NCI-H226 (cell line): ENCODE data around the gene JMJD6.
A peak's percentile ranks its signal among the peaks of the same experiment; 100 is the strongest.

Experiments used
- DNase-seq: peaks from one replicate; pipeline ENCODE4 v3.0.0-alpha.2; 2015

JMJD6 gene

GRCh38 chr17:76697702-76698465 is 28.5 kb downstream of the JMJD6 start:
- DNase-seq = no peak

- no peak for DNase-seq
Measured at GRCh38 chr17:76696763-76697701, 29.4 kb downstream of the JMJD6 start.

GRCh38 chr17:76695059-76695831 is 31.2 kb downstream of the JMJD6 start:
- DNase-seq = no peak

DNA sequence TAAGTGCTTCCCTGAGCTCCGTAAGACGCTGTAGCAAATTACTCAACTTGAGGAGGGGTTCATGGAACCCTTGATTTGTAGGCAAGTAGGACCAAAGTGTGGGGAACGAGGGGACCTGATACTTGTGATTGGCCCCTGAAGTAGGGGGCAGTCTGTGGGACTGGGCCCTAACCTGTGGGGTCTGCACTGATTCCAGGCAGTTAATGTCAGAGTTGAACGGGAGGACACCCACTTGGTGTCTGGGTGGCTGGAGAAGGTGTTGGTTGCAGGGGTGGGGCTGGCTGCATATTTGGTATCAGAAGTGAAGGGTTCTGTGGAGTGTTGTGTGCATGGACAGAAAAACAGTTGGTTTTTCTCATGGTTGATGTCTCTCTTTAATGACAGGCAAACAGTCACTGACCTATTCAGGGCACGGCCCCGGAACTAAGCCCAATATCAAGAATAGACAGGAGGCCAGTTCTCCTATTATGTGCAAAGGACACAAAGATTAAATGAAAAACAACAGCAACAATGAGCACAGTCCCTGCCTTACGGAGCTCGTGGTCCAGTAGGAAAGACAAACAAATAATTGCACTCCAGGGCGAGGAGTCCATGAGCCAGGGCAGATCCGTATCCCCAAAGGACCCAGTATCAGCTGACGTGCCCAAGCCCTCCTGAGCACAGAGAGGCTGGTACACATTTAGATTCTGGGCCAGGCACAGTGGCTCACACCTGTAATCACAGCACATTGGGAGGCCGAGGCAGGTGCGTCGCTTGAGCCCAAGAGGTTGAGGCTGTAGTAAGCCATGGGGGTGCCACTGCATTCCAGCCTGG is 34.8 kb downstream of the JMJD6 start:
- no peak for DNase-seq

DNA sequence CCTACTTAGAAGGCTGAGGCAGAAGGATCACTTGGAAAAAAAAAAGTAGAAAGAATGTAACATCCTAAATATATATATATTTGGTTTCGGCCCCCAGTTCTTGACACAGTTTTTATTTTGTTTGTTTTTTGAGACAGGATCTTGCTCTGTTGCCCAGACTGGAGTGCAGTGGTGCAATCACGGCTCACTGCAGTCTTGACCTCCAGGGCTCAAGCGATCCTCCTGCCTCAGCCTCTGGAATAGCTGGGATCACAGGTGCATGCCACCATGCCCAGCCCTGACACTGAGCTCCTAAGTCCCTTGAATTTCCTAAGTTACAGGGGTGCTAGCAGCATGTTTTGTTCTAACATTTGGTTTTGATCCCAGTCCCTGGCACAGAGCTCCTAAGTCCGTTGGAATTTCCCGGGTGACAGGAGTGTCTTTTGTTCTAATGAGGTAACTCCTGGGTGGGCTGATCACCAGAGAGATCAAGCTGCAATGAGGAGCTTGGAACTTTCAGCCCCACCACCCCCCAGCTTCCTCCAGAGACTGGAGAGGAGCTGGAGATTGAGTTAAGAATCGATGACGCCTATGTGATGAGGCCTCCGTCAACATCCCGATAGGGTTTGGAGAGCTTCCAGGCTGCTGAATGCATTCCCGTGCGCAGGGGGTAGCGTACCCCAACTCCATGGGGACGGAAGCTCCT is 35.7 kb downstream of the JMJD6 start:
- DNase-seq = no peak

DNA sequence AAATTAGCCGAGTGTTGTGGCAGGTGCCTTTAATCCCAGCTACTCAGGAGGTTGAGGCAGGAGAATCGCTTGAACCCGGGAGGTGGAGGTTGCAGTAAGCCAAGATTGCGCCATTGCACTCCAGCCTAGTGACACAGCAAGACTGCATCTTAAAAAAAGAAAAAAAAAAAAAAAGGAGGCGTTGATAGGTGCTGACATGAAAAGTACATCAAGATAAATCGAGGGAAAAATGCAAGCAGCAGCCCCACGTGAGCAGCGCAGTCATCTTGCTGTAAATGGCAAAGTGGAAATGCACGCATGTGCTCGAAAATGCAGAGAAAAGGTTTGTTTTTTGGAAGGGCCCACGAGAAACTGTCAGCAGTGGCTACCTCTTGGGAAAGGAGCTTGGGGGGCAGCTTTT is 36.5 kb downstream of the JMJD6 start:
- no peak for DNase-seq

DNA sequence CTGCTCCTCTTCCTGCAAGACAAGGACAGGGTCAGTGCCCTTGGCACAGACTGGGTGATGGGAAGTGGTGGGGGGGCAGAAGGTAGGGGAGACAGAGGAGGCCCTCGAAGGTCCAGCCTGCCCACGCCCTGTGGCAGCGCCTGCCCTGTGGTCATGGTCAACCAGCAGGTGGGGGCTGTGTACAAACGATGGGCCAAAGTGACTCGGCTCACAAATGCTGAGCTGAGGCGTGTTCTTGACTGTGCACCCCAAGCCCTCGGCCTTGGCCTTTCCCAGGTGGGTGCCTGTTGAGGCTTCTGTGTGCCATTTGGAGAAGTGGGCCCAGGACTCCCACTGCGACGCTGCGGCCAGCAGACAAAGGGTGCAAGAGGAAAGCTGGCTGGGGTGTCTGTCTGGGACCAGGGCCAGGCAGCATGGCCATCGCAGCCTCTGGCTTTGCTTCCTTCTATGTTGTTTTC is 38.2 kb downstream of the JMJD6 start:
- no peak for DNase-seq

GRCh38 chr17:76687298-76688164 is 38.9 kb downstream of the JMJD6 start:
- DNase-seq = no peak

GRCh38 chr17:76686538-76687297 is 39.7 kb downstream of the JMJD6 start:
- DNase-seq = no peak

GRCh38 chr17:76685846-76686245 is 40.6 kb downstream of the JMJD6 start:
- DNase-seq = no peak

DNA sequence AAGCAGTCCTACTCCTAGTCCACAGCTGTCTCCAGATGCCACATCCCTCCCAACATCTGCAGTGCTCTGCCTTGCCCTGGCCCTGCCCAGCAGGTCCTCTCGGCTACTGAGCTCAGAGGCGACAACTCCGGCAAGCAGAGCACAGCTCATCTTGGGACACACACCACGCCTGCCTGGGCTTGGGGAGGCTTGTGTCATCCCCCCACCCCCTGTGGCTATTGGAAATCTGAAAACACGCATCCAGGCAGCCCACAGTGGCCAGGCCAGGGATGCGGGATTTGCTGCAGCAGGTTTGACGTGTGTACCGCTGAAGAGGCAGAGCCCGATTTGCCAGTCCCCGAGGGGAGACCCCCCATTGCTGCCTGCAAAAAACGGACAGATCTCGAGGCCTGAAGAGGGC is 41.0 kb downstream of the JMJD6 start:
- DNase-seq = no peak

DNA sequence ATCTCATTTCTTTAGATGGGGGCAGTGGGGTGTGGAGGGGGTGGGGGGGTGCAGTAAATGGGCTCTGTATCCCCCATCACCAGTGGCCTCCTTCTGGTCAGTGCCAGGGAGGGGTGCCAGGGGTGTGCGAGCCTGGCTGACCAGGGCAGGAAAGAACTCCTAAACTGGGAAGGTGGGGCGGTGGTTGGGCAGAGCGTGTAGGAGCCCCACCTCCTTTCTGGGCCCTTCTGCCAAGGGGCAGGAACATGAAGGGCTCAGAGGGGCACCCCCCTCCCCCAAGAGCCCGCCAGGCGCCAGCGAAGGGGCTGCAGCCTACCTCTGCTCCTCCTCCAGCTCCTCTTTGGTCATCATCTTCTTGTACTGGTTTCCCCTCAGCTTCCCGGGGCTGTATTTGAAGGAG is 41.6 kb downstream of the JMJD6 start:
- DNase-seq = no peak

- no peak for DNase-seq
Measured at GRCh38 chr17:76683921-76684745, 42.3 kb downstream of the JMJD6 start.

DNA sequence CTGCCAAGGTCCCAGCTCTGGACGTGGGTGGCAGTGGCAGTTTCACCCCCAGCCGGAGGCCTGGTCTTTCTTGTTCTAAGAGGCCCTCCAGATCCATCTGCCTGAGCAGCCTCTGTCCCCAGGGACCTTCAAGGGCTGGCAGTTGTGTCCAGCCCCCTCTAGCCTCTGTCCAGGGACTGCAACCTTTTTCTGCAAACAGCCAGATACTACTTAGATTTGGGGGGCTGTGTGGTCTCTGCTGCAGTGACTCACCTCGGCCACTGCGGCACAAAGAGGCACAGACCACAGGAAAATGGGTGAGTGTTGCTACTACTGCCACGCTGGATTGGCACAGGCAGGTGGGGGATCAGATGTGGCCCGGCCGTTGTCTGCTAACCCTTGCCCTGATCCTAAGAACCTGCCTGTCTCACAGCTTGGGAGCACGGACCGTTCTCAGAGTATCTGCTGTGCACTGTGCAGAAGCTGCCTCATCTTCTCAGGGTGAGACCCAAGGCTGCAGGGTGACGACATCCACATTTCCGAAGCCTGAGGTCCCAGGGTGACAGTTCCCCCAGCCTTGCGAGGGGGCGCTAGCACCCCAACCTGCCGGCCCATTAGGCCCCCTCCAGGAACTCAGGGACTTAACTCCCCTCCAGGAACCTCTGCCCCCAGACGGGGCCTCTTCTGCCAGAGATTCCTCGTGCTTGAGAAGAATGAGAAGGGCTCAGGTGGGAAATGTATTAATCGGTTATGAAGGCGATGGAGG is 43.2 kb downstream of the JMJD6 start:
- no peak for DNase-seq

- peak; percentile 89 for DNase-seq
Measured at GRCh38 chr17:76682296-76682695, 44.1 kb downstream of the JMJD6 start.

GRCh38 chr17:76681222-76682137 is 44.9 kb downstream of the JMJD6 start:
- peak; percentile 25 for DNase-seq

DNA sequence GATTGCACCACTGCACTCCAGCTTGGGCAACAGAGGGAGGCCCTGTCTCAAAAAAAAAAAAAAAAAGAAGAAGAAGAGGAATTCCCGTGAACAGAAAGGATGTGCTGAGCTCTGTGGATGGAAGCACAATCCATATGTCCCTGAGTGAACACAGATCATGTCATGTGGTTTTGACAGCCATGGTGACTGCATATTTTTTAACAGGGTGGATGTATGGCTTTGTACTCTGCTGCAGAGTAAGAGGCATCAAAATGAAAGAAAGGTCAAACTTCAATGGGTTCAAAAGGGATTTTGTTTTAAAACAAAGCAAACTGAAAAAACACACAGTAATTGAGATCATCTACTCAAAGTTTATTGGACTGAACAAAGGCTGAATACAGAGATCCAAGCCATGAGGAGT is 47.2 kb downstream of the JMJD6 start:
- no peak for DNase-seq
